Peyer's patch (tissue), 4 donors: Measurements from ENCODE around the gene PDGFB. TPM values are rescaled to one million over a fixed set of nuclear protein-coding genes. Genes with fewer than 3 reads are reported as not detected.

Source experiments
- DNase-seq, 3 donors: peaks; one replicate each; pipeline ENCODE4 v3.0.0-alpha.2; 2017 to 2019
- H3K27ac ChIP-seq, 4 donors: fragments of 200-600 bp; sonication (generic); one replicate each; pipeline ENCODE4 v1.5.1; 2016 to 2019
- H3K27me3 ChIP-seq, 2 donors: fragments of 200-600 bp; sonication (generic); one replicate each; pipeline ENCODE4 v1.5.1; 2019
- H3K36me3 ChIP-seq, 3 donors: fragments of 200-600 bp; sonication (generic); one replicate each; pipeline ENCODE4 v1.5.1; 2016 to 2019
- H3K4me1 ChIP-seq, 4 donors: fragments of 200-600 bp; sonication (generic); one replicate each; pipeline ENCODE4 v1.5.1; 2016 to 2019
- H3K4me3 ChIP-seq, 4 donors: fragments of 200-600 bp; sonication (generic); 1 replicate in 3 of 4; 2 replicates in 1 of 4; pipeline ENCODE4 v1.5.1; 2016 to 2019; ENCODE audit warnings: mild to moderate bottlenecking in 1 of 4
- H3K9me3 ChIP-seq, 4 donors: fragments of 200-600 bp; sonication (generic); one replicate each; pipeline ENCODE4 v1.5.1; 2016 to 2019; ENCODE audit warnings: mild to moderate bottlenecking in 1 of 4
- CTCF ChIP-seq, 6 experiments: fragments of 450-650 bp in 4 of 6; fragments of 200-600 bp in 2 of 6; sonication (generic) in 1 of 6; IDR thresholded peaks; one replicate each; pipeline ENCODE4 v1.5.1; 2017 to 2019; ENCODE audit warnings: antibody characterized with exemption in 6 of 6, mild to moderate bottlenecking in 3 of 6, moderate library complexity in 1 of 6
- POLR2A ChIP-seq, 2 donors: fragments of 450-650 bp; IDR thresholded peaks; one replicate each; pipeline ENCODE4 v1.5.1; 2017; ENCODE audit warnings: antibody characterized with exemption in 2 of 2, mild to moderate bottlenecking in 2 of 2, moderate library complexity in 2 of 2
- total RNA-seq, 4 donors: library from RNA; depleted of rRNA; stranded (reverse); fragments of >200 nt; gene quantifications; one replicate each; pipeline ENCODE4 v1.1.0, GENCODE V29; 2016

The PDGFB gene
- total RNA-seq, 4 donors from 2014 or later, result 1.8 to 10.7 (median 3.8) TPM

- no peak overlapping the region for H3K4me3 ChIP-seq
- H3K27ac ChIP-seq, result peak overlapping the region in 1 of 4 donors; percentile 30
- H3K4me1 ChIP-seq, result no peaks in the 10 kb centered on the region
- peaks cover 0 to 10% (median 4%) of the 10 kb centered on the region in 4 donors for H3K9me3 ChIP-seq
- H3K36me3 ChIP-seq, result no peaks in the 10 kb centered on the region
- no peak for DNase-seq
- TF ChIP-seq POLR2A (IDR thresholded peaks at IDR 0.05), result no peak
- no peak for TF ChIP-seq CTCF (IDR thresholded peaks at IDR 0.05)
- H3K27me3 ChIP-seq, result no peaks in the 10 kb centered on the region
Measured at GRCh38 chr22:39263626-39264348, 19.0 kb upstream of the PDGFB start.

- no peak for TF ChIP-seq POLR2A (IDR thresholded peaks at IDR 0.05)
- TF ChIP-seq CTCF (IDR thresholded peaks at IDR 0.05), result no peak
- no peak for DNase-seq
- Histone ChIP-seq H3K27ac (no peak overlapping the region), H3K9me3 (peaks cover 0 to 10% (median 4%) of the 10 kb centered on the region in 4 donors), H3K27me3 (no peaks in the 10 kb centered on the region), H3K4me3 (no peak overlapping the region), H3K36me3 (no peaks in the 10 kb centered on the region), H3K4me1 (peaks cover 0 to 6% (median 2%) of the 10 kb centered on the region in 4 donors)
Measured at GRCh38 chr22:39259666-39260065, 14.9 kb upstream of the PDGFB start.

GRCh38 chr22:39257901-39258475 lies 13.2 kb upstream of the PDGFB start:
- H3K4me1 ChIP-seq, result peaks cover 0 to 21% (median 6%) of the 10 kb centered on the region in 4 donors
- no peak for DNase-seq
- no peak overlapping the region for H3K4me3 ChIP-seq
- no peak overlapping the region for H3K27ac ChIP-seq
- no peak for TF ChIP-seq CTCF (IDR thresholded peaks at IDR 0.05)
- no peak for TF ChIP-seq POLR2A (IDR thresholded peaks at IDR 0.05)
- no peaks in the 10 kb centered on the region for H3K27me3 ChIP-seq
- H3K9me3 ChIP-seq, result peaks cover 0 to 10% (median 4%) of the 10 kb centered on the region in 4 donors
- H3K36me3 ChIP-seq, result no peaks in the 10 kb centered on the region

GRCh38 chr22:39256979-39257378 lies 12.2 kb upstream of the PDGFB start:
- Histone ChIP-seq H3K27me3 (no peaks in the 10 kb centered on the region), H3K4me3 (no peak overlapping the region), H3K4me1 (peaks cover 0 to 22% (median 6%) of the 10 kb centered on the region in 4 donors), H3K9me3 (peaks cover 0 to 9% (median 2%) of the 10 kb centered on the region in 4 donors), H3K36me3 (no peaks in the 10 kb centered on the region), H3K27ac (no peak overlapping the region)
- no peak for TF ChIP-seq CTCF (IDR thresholded peaks at IDR 0.05)
- TF ChIP-seq POLR2A (IDR thresholded peaks at IDR 0.05), result no peak
- no peak for DNase-seq

GRCh38 chr22:39256186-39256552 lies 11.4 kb upstream of the PDGFB start:
- H3K9me3 ChIP-seq, result peaks cover 0 to under 1% (median 0%) of the 10 kb centered on the region in 4 donors
- H3K27me3 ChIP-seq, result peaks cover 0 to 3% of the 10 kb centered on the region in 2 donors
- peaks cover 0 to 22% (median 6%) of the 10 kb centered on the region in 4 donors for H3K4me1 ChIP-seq
- no peaks in the 10 kb centered on the region for H3K36me3 ChIP-seq
- H3K27ac ChIP-seq, result no peak overlapping the region
- DNase-seq, result no peak
- TF ChIP-seq CTCF (IDR thresholded peaks at IDR 0.05), result no peak
- no peak for TF ChIP-seq POLR2A (IDR thresholded peaks at IDR 0.05)
- H3K4me3 ChIP-seq, result no peak overlapping the region
